Activated CD8-positive, alpha-beta memory T cell treated with anti-CD3 and anti-CD28 coated beads, Interleukin-2, amount 10 ng/mL, durations not matched to agents 7 days and 5 days (primary cell): ENCODE measurements around the gene DSCAM. TPM values are rescaled to one million over a fixed set of nuclear protein-coding genes. Genes with fewer than 3 reads are reported as not detected.

Experiments
- ATAC-seq: fragments of 150-1000 bp; cut with Tn5 transposase; one replicate; pipeline ENCODE4 v1.10.0; 2021; ENCODE audit warnings: moderate library complexity
- CTCF ChIA-PET: fragments of 350-600 bp; sonication (Branson Sonifier 250); formaldehyde crosslinking; loops from one replicate; lab custom pipeline; 2021; ENCODE audit warnings: antibody characterized with exemption; lab: Charles Lee
- DNase-seq: peaks from one replicate; pipeline ENCODE4 v3.0.0-alpha.2; 2020
- H3K27ac Mint-ChIP-seq: one replicate; pipeline ENCODE4 v1.8.0; 2021; ENCODE audit warnings: mild to moderate bottlenecking, mixed read lengths
- H3K27me3 Mint-ChIP-seq: one replicate; pipeline ENCODE4 v1.8.0; 2021; ENCODE audit warnings: mixed read lengths
- H3K36me3 Mint-ChIP-seq: one replicate; pipeline ENCODE4 v1.8.0; 2021; ENCODE audit warnings: mild to moderate bottlenecking, mixed read lengths
- H3K4me1 Mint-ChIP-seq: one replicate; pipeline ENCODE4 v1.8.0; 2021; ENCODE audit warnings: mixed read lengths
- H3K4me3 Mint-ChIP-seq: one replicate; pipeline ENCODE4 v1.8.0; 2021; ENCODE audit warnings: mild to moderate bottlenecking, moderate library complexity, mixed read lengths
- H3K9me3 Mint-ChIP-seq: one replicate; pipeline ENCODE4 v1.8.0; 2022; ENCODE audit warnings: low read depth, mixed read lengths
- total RNA-seq, 2 experiments: library from RNA; stranded (reverse); gene quantifications; one replicate each; pipeline ENCODE4 v1.2.3, GENCODE V29; 2021

The DSCAM gene
- total RNA-seq, 2 experiments from 2014 or later, result not detected

DNA sequence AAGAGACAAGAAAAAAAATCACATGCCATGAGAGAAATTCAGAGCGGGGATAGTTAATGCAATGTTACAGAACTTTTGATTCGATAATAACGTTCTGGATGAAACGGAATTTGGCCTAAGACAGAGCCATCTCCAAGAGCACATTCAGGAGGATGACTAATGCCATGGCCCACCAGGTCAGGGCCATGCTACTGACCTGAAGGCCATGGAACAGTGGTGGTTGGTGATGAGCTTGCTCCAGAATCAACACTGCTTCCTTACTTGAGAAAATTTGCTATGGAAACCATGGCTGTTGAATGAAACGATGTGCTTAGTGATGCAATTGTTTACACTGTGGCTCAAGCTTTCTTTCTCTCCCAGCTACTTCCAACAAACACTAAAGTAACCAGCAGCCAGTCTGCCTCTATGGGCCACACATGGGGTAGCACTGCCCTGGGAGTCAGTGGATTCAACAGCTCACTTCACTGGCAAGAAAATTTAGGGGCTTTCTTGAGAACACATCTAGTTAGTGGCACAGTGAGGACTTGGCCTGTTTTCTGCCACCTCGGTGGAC, 680.6 kb downstream of the DSCAM start:
- peaks cover 8% of the 10 kb centered on the region for H3K9me3 Mint-ChIP-seq
- no peaks in the 10 kb centered on the region for H3K36me3 Mint-ChIP-seq
- no peaks in the 10 kb centered on the region for H3K4me1 Mint-ChIP-seq

DNA sequence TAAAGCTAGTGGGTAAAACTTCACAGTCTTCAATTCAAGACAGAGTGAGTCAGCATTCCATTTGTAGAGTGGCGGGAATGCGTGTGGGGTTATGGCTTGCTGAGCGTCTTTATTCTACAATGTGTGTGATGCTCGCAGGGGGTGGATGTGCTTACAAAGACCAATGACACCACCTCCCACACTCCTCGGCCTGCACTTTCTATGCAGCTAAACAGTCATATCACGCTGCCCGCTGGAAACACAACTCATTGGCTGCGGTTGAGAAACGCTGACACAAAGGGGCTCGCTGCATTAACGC, 681.2 kb downstream of the DSCAM start:
- H3K9me3 Mint-ChIP-seq, result peaks cover 8% of the 10 kb centered on the region
- CTCF ChIA-PET, result no interaction called here
- H3K4me1 Mint-ChIP-seq, result no peaks in the 10 kb centered on the region
- H3K27ac Mint-ChIP-seq, result no peak overlapping the region
- no peak overlapping the region for H3K4me3 Mint-ChIP-seq
- ATAC-seq (no peak), DNase-seq (no peak)
- no peaks in the 10 kb centered on the region for H3K27me3 Mint-ChIP-seq
- no peaks in the 10 kb centered on the region for H3K36me3 Mint-ChIP-seq

More for the DNA sequence above, 680.6 kb downstream of the DSCAM start:
- DNase-seq, result no peak
- no peak for ATAC-seq
- Mint-ChIP-seq H3K27ac (no peak overlapping the region), H3K4me3 (no peak overlapping the region), H3K27me3 (no peaks in the 10 kb centered on the region)
- CTCF ChIA-PET, result no interaction called here

DNA sequence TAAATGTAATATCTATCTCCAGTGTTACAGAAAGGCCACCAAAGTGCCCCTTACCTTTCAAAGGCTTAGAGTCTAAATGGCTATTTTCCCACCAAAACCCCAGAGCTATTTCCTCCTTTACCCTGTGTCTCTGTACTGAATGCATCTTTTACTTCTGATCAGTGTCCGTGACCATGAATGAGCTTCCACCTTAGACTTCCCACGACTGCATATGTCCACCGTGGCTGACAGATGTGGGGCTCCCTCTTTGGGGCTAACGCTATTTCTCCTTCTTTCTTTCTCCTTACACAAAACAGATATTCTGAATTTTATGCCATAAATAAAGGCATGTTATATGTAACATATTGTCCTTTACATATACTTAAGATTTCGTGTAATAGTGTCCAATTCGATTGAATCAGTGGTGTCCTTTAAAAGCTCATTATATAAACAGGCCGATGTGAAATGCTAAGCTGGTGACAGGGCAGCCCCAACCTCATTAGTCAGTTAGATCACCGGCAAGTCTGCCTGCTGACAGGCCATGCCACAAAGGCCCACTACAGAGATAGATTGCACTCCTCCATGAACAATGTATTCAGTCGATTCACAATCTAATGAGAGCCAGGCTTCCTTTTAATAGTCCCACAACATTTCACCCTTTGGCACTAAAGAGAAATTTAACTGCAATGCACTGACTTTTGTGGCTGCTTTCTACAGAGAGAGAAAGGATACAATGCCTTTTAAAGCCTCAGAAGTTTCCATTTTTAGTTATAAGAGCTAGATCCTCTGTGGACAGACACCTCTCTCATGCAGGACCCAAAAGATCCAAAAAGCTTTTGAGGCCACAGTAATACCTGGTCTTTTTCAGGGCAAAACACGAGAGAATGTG, 681.8 kb downstream of the DSCAM start:
- H3K27me3 Mint-ChIP-seq, result no peaks in the 10 kb centered on the region
- no peak overlapping the region for H3K4me3 Mint-ChIP-seq
- ATAC-seq, result no peak
- no peaks in the 10 kb centered on the region for H3K4me1 Mint-ChIP-seq
- no peak for DNase-seq
- no peak overlapping the region for H3K27ac Mint-ChIP-seq
- peaks cover 8% of the 10 kb centered on the region for H3K9me3 Mint-ChIP-seq
- no peaks in the 10 kb centered on the region for H3K36me3 Mint-ChIP-seq
- CTCF ChIA-PET, result no interaction called here

GRCh38 chr21:40162075-40162474, 684.9 kb downstream of the DSCAM start:
- ATAC-seq, result no peak
- no peaks in the 10 kb centered on the region for H3K27me3 Mint-ChIP-seq
- CTCF ChIA-PET, result no interaction called here
- no peaks in the 10 kb centered on the region for H3K4me1 Mint-ChIP-seq
- H3K9me3 Mint-ChIP-seq, result peaks cover 5% of the 10 kb centered on the region
- no peak overlapping the region for H3K4me3 Mint-ChIP-seq
- H3K27ac Mint-ChIP-seq, result no peak overlapping the region
- no peak for DNase-seq
- H3K36me3 Mint-ChIP-seq, result no peaks in the 10 kb centered on the region

DNA sequence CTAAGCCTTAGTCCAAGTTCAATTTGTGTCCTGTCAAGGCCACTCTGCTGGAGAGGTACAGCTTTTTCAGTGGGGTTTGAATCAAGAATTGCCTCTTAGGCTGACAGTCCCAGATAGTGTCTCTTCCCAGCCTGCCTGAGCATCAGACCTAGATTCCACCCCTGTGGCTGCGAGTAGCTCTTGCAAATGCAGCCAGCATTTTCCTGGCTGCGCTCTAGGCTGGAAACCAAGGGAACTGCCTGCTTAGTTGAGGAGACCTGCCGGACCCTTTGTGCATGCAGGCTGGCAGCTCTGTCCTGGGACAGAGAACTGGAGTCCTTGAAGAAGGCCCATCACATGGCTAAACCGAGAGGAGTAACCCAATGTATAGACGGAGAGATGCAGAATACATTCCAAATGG, 686.0 kb downstream of the DSCAM start:
- no peaks in the 10 kb centered on the region for H3K36me3 Mint-ChIP-seq
- H3K4me1 Mint-ChIP-seq, result no peaks in the 10 kb centered on the region
- H3K4me3 Mint-ChIP-seq, result no peak overlapping the region
- ATAC-seq (no peak), DNase-seq (no peak)
- H3K27me3 Mint-ChIP-seq, result no peaks in the 10 kb centered on the region
- CTCF ChIA-PET, result no interaction called here
- H3K27ac Mint-ChIP-seq, result no peak overlapping the region
- H3K9me3 Mint-ChIP-seq, result peaks cover 7% of the 10 kb centered on the region

GRCh38 chr21:40158366-40158765, 688.6 kb downstream of the DSCAM start:
- Mint-ChIP-seq H3K4me3 (no peak overlapping the region), H3K36me3 (no peaks in the 10 kb centered on the region), H3K4me1 (no peaks in the 10 kb centered on the region), H3K27me3 (no peaks in the 10 kb centered on the region), H3K27ac (no peak overlapping the region), H3K9me3 (peaks cover 5% of the 10 kb centered on the region)
- ATAC-seq (no peak), DNase-seq (no peak)
- CTCF ChIA-PET, result no interaction called here

- peaks cover 10% of the 10 kb centered on the region for H3K9me3 Mint-ChIP-seq
- no peaks in the 10 kb centered on the region for H3K27me3 Mint-ChIP-seq
- CTCF ChIA-PET, result interaction anchor here (1.0 kb wide), 1 partner anchor 12 kb away, joined by 3 read pairs; no protein-coding TSS in a partner anchor
- H3K27ac Mint-ChIP-seq, result no peak overlapping the region
- no peak for ATAC-seq
- no peak for DNase-seq
- no peaks in the 10 kb centered on the region for H3K36me3 Mint-ChIP-seq
- no peak overlapping the region for H3K4me3 Mint-ChIP-seq
- H3K4me1 Mint-ChIP-seq, result no peaks in the 10 kb centered on the region
Observed at GRCh38 chr21:40155563-40155962, 691.4 kb downstream of the DSCAM start.

GRCh38 chr21:40153351-40153750, 693.6 kb downstream of the DSCAM start:
- H3K4me3 Mint-ChIP-seq, result no peak overlapping the region
- CTCF ChIA-PET, result no interaction called here
- H3K27ac Mint-ChIP-seq, result no peak overlapping the region
- no peaks in the 10 kb centered on the region for H3K36me3 Mint-ChIP-seq
- no peaks in the 10 kb centered on the region for H3K4me1 Mint-ChIP-seq
- peaks cover 8% of the 10 kb centered on the region for H3K9me3 Mint-ChIP-seq
- H3K27me3 Mint-ChIP-seq, result no peaks in the 10 kb centered on the region
- DNase-seq (no peak), ATAC-seq (no peak)

DNA sequence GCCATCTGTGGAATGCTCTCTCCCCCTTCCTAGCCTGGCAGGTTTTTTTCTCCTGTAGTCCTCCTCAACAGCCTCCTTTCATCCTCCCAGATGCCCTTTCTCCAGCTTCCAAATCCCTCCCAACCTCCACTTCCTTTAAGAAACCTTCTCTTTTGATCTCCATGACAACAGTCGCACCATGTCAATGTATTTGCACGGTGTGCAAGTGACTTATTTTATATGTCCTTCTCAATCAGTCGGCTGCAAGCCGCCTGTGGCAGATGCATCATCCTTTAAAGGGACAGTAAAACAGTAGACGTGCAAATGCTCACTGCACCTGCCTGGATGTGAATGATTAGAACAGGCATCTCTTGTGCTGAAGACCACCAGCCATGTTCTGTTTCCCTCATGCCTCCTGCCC, 694.5 kb downstream of the DSCAM start:
- ATAC-seq, result no peak
- CTCF ChIA-PET, result no interaction called here
- Mint-ChIP-seq H3K27me3 (no peaks in the 10 kb centered on the region), H3K27ac (no peak overlapping the region), H3K9me3 (peaks cover 8% of the 10 kb centered on the region), H3K4me3 (no peak overlapping the region), H3K36me3 (no peaks in the 10 kb centered on the region), H3K4me1 (no peaks in the 10 kb centered on the region)
- DNase-seq, result no peak

GRCh38 chr21:40151611-40152010, 695.3 kb downstream of the DSCAM start:
- Mint-ChIP-seq H3K36me3 (no peaks in the 10 kb centered on the region), H3K9me3 (peaks cover 8% of the 10 kb centered on the region), H3K27ac (no peak overlapping the region), H3K4me3 (no peak overlapping the region), H3K4me1 (no peaks in the 10 kb centered on the region), H3K27me3 (no peaks in the 10 kb centered on the region)
- DNase-seq (no peak), ATAC-seq (no peak)
- CTCF ChIA-PET, result no interaction called here

GRCh38 chr21:40146216-40146837, 700.6 kb downstream of the DSCAM start:
- no peaks in the 10 kb centered on the region for H3K36me3 Mint-ChIP-seq
- no peaks in the 10 kb centered on the region for H3K9me3 Mint-ChIP-seq
- no peak for DNase-seq
- H3K27me3 Mint-ChIP-seq, result no peaks in the 10 kb centered on the region
- no peak overlapping the region for H3K4me3 Mint-ChIP-seq
- no peaks in the 10 kb centered on the region for H3K4me1 Mint-ChIP-seq
- H3K27ac Mint-ChIP-seq, result no peak overlapping the region
- ATAC-seq, result no peak
- CTCF ChIA-PET, result no interaction called here

- CTCF ChIA-PET, result interaction anchor here (0.6 to 1.1 kb wide), 6 partner anchors 9 to 949 kb away, joined by 3 to 7 read pairs (median 3); no protein-coding TSS in a partner anchor
- no peak for ATAC-seq
Observed at GRCh38 chr21:40143822-40144525, 703.0 kb downstream of the DSCAM start.

GRCh38 chr21:40141621-40142020, 705.3 kb downstream of the DSCAM start:
- H3K36me3 Mint-ChIP-seq, result no peaks in the 10 kb centered on the region
- no peaks in the 10 kb centered on the region for H3K27me3 Mint-ChIP-seq
- CTCF ChIA-PET, result no interaction called here
- DNase-seq (no peak), ATAC-seq (no peak)
- H3K4me1 Mint-ChIP-seq, result no peaks in the 10 kb centered on the region
- no peaks in the 10 kb centered on the region for H3K9me3 Mint-ChIP-seq
- H3K27ac Mint-ChIP-seq, result no peak overlapping the region
- H3K4me3 Mint-ChIP-seq, result no peak overlapping the region

More at GRCh38 chr21:40143822-40144525, 703.0 kb downstream of the DSCAM start:
- no peaks in the 10 kb centered on the region for H3K27me3 Mint-ChIP-seq
- H3K36me3 Mint-ChIP-seq, result no peaks in the 10 kb centered on the region
- no peaks in the 10 kb centered on the region for H3K9me3 Mint-ChIP-seq
- DNase-seq, result peak; percentile 43
- no peak overlapping the region for H3K4me3 Mint-ChIP-seq
- no peak overlapping the region for H3K27ac Mint-ChIP-seq
- no peaks in the 10 kb centered on the region for H3K4me1 Mint-ChIP-seq
